Activated CD8-positive, alpha-beta memory T cell treated with anti-CD3 and anti-CD28 coated beads for 24 hours (primary cell): ENCODE data around the gene FBXO28.
A peak's percentile ranks its signal among the peaks of the same experiment; 100 is the strongest.
"Not testable (repeated sequence)": the region's sequence is repeated elsewhere in the genome, so short reads cannot be mapped to it uniquely, and the experiment has no call there.

Experiments used
- DNase-seq: peaks from one replicate; pipeline ENCODE4 v3.0.0-alpha.2; 2020

Gene FBXO28

DNA sequence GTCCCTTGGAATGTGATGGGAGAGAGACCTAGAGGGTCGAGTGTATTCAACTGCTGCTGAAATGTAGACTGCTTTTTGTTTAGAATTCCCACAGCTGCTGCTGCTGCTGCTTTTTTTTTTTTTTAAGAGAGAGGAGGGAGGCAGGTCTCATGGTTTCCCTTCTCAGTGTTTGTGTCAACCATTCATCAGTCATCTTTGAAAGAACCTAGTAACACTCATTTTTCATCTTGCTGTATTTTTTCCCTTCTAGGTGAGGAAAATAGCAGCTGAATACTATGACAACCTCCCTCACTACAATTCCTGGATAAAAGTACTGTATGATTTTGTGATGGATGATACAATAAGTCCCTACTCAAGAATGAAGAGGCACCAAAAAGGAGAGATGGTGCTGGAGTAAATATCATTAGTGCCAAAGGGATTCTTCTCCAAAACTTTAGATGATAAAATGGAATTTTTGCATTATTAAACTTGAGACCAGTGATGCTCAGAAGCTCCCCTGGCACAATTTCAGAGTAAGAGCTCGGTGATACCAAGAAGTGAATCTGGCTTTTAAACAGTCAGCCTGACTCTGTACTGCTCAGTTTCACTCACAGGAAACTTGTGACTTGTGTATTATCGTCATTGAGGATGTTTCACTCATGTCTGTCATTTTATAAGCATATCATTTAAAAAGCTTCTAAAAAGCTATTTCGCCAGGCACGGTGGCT, 78.3 kb downstream of the FBXO28 start:
- DNase-seq, result no peak

DNA sequence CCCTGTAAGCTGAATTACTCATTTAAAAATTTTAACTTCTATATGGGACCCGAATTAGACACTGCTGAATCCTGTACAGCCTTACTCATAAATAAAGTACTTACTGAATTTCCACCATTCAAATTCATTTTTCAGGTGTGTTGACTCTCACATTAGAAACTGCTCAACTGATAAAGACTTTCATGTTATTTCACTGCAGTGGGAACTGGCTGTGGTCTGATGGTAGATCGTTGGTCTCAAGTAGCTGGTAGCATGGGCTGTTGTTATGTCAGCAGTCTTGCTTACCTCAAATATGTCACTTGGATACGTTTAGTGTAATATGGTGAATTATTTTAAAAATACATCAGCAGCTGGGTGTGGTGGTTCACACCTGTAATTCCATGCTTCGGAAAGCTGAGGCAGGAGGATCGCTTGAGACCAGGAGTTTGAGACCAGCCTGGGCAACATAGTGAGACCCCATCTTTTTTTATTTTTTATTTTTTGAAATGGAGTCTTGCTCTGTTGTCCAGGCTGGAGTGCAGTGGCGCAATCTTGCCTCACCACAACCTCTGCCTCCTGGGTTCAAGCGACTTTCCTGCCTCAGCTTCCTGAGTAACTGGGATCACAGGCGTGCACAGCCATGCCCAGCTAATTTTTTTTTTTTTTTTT, 79.5 kb downstream of the FBXO28 start:
- DNase-seq, result no peak

DNA sequence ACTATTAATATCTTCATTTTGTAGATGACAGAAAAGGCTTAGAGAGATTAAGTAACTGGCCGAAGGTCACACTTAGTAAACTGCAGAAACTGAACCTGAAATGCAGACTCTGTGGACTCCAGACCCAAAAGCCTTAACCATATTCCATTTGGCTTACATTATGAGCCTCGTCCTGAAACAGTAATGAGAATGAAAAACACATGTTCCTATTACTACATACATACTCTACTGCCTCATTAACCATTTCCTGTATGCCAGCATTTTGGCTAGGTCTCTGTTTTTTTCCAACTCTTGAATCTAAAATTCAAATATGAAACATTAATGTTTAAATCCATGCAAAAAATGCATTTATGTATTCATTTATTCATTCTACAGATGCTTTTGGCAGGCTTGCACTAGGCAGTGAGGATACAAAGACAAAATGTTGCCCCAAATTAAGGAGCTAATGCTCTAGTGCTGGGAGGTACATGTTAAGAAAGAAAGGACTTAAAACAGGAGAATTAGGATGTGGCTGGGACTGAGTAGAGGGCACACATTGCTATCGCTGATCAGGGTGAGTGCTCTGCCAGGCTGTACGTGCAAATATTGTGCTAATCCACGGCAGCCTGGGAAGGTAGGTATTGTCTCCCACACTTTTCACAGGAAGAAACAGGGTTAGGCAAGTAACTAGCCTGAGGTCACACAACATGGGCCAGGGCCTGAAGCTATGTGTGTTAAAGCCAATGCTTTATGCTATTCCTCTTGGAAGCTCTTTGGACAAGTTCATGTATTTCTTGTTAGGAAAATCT, 83.1 kb downstream of the FBXO28 start:
- DNase-seq, result no peak

DNA sequence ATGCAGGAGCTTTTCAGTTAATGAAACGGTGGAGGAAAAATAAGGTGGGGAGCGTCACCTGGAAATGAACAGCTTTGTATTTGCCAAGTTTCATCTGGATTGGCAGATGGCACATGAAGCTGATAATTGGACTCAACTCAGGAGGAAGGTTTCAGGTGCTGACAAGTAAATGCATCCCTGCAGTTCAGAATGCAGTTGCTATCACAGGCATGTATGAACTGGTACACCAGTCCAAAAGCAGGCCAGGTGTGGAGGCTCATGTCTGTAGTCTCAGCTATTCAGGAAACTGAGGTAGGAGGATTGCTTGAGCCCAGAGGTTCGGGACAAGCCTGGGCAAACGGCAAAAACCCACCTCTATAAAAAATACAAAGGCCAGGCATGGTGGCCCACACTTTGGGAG, 84.7 kb downstream of the FBXO28 start:
- no peak for DNase-seq

DNA sequence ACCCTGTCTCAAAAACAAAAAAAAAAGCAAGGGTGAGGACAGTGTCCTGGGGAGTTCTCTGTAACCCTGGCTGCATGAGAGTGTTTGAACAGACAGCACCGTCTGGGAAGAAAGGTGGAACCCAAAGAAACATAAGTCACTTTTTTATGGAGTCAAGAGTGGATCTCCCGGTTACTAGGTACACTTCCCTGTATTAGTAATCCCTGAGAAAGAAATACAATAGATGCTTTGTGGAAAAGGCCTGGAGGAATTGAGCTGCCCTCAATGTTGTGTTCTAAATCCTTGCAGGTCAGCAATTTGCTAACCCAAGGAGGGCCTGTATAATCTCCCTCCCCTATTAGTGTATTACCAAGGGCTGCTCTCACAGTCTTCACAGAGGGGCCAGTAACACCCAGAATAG, 85.8 kb downstream of the FBXO28 start:
- DNase-seq, result no peak

DNA sequence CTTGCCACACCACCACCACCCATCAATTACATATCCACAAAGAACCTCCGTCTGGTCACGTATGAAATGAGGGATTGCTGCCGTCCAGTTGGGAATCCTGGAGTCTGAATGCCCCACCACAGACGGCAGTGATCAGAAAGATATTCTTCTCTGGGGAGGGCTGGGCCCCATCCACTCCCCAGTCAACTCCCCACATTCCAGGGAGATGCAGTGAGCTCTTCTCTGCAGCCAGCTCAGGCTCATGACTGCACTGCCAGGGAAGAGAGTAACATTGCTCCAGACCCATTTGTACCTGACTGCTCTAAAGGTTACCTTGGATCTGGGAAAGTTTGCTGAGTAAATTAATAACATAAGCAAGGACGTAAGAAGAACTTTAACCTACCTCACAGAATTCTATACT, 87.5 kb downstream of the FBXO28 start:
- DNase-seq, result no peak

DNA sequence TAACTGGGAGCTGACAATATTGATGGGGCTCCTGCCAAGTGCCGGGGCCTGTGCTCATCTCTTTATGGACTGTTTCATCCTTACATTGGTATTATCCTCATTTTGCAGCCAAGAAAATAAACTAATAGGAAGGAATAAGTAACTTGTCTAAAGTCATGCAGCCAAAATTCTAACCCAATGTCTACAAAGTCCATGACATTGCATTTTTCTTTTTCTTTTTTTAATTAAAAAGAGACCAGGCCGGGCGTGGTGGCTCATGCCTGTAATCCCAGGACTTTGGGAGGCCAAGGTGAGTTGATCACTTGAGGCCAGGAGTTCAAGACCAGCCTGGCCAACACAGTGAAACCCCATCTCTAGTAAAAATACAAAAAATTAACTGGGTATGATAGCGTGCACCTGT, 87.9 kb downstream of the FBXO28 start:
- DNase-seq, result no peak

DNA sequence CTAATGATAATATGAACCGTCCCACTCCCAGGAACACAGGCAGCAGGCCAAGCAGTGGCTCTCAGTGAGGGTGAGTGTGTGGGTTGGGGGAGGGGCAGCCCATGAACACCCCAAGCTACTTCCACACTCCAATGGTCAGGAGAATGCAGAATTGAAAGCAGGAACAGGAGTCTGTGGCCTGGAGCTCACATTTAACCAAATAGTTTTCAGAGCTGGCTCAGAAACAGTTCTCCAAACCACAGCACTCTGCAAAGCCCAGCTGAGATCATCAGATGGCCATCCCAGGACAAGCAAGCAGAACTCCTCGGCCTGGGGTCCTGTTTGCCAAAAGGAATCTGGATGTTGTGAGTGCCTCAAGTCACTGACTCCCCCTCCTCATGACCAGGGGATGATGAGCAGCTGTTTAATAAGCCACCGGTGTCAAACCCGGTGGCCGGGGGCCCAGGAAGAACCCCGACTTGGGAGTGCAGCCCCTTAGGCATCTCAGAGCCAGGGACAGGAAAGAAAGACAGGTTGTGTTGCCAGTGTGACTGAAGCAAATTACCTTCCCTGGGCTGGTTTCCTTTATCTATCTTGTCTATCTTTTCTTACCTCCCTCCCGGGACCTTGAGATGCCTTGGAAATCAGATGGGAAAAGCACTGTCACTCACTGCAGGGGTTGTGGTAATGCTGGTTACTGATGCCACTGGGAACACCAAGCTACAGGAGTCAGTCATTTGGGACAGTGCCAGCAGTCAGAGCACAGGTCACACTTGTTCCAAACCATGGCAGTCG, 89.5 kb downstream of the FBXO28 start:
- no peak for DNase-seq

DNA sequence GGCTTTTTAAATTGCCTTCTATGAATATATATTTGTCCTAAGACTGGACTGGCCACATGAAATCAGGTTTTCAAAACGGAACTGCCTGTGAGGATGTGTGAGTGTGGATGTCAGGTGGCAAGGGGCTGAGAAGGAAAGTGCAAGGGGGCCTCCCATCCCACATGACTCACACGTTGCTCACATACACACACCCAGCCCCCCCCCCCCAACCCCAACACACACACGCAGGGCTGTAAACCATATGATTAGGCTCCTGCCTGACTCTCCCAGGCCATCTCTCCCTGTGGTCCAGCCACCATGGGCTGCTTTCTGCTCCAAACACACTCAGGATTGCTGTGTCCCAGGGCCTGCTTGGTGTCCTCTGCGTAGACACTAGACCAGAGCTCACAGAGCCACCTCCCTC, 91.5 kb downstream of the FBXO28 start:
- peak; percentile 66 for DNase-seq

DNA sequence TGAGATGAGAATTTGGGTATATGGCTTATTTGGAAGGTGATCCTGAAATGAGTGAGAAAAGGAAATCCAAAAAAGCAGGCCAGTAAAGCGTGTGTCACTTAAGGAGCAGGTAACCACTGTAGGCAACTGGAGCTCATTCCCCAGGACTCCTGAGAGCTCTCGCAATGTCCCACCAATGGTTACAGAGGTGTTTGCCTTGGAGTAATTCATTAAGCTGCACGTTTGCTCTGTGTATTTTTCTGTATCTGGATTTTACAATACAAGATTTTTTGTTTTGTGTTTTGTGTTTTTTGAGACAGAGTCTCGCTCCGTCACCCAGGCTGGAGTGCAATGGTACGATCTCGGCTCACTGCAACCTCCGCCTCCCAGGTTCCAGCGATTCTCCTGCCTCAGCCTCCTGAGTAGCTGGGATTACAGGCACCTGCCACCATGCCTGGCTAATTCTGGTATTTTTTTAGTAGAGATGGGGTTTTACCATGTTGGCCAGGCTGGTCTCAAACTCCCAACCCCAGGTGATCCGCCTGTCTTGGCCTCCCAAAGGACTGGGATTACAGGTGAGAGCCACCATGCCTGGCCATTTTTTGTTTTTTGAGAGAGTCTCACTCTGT, 92.1 kb downstream of the FBXO28 start:
- not testable (repeated sequence) for DNase-seq

DNA sequence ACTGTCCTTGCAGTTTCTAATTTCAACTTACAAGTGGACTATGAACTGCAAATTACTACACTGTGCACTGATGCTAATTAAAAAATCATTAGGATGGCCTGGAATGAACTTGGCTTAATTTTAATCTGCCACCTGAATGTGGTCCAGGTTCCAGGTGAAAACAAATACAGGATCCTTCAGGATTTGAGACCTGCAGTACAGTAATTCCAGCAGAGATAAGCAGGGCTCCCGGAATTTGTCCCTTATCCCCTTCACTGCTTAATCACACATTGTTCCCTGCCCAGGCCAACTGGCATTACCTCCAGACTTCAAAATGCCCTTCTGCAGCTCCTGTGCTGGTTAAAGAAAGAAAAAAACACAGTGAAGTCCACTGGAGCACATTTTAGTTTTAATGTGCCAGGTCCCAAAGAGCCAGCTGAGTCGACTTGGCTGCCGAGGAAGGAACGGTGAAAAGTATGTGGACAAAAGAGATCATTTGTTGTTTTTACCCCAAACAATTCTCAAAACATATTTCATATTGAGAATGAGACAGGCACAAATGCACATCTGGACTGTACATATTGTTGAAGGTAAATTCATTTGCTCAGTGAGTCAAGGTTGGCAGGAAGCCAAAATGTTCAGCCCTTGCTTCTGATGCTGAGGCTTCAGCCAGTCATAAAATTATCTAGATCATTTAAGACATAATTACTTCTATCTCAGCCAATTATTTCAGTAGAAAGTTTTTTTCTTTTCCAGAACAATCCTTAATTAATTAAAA, 97.5 kb downstream of the FBXO28 start:
- DNase-seq, result no peak
